GM12801 (cell line): Measurements from ENCODE around the gene NADK2.

ENCODE experiments used
- CTCF ChIP-seq: IDR thresholded peaks from one replicate; pipeline ENCODE4 v1.5.1; 2011; ENCODE audit warnings: control low read depth; ENCODE audit not compliant: insufficient read length; ENCODE audit errors: extremely low read depth

The NADK2 gene

GRCh38 chr5:36199620-36200019 lies 42.1 kb downstream of the NADK2 start:
- TF ChIP-seq CTCF = no peak

DNA sequence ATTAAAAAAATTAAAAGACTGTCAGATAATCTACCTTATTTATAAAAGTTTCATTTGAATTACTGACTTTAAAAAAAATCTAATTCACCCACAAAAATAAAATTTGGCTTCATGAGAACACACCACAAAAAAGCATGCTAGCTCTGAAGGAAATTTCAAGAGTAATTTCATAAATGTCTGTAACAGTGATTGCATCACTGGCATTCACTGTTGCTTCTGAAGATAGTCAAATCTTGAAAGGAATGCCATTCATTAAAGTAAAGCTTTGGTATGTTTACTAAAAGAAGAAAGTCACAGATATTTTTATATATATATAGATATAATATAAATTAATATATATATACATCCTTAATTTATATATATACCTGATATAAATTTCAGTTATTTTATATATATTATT lies 43.4 kb downstream of the NADK2 start:
- no peak for TF ChIP-seq CTCF

GRCh38 chr5:36193746-36194145 lies 48.0 kb downstream of the NADK2 start:
- TF ChIP-seq CTCF = no peak

GRCh38 chr5:36181774-36182173 lies 60.0 kb downstream of the NADK2 start:
- no peak for TF ChIP-seq CTCF

- no peak for TF ChIP-seq CTCF
Measured at GRCh38 chr5:36180556-36181350, 61.0 kb downstream of the NADK2 start.

DNA sequence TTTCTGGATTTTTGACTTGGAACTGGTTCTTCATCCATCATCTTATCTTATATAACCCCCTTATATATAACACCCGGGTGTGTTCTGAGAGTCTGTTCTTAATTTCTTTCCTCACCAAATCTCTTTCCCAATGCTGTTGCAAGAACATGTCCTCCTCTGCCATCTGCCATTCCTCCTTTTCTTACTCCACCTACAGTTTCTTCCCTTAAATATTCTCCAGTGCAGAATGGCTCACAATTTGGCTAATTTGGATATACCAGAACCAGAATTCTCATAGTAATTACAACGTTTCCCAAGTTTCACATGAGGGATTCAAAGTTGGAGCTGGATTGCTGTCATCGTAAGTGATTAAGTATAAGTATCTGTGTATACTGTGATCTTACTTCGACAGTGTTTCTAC lies 61.8 kb downstream of the NADK2 start:
- no peak for TF ChIP-seq CTCF

DNA sequence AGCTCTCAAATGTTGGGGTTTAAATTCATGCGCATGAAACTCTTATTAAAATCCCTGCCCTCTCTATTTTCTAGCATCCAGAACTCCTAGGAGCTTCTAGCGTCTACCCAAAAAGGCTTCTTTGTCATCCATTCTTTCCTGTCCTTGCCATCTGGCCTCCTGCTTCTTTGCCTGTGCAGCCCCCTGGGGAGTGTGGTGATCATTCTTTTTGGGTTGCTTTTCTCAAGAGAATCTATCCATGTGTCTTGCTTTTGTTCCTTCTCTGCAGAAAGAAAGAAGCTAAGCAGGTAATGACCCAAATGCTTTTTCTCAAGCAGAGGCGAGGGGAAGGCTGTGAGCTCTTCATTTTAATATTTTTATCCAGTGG lies 63.2 kb downstream of the NADK2 start:
- no peak for TF ChIP-seq CTCF
